HepG2 (cell line): ENCODE data around the gene METTL23. TPM values are rescaled to one million over a fixed set of nuclear protein-coding genes. Genes with fewer than 3 reads are reported as not detected.

Source experiments
- AGO2 ChIP-seq: fragments of 200-400 bp; formaldehyde crosslinking; optimal IDR thresholded peaks from 2 replicates; pipeline ENCODE3; 2017; ENCODE audit warnings: mild to moderate bottlenecking, low read depth, low read length, moderate library complexity
- ATF7 ChIP-seq, 2 experiments: fragments of 450-650 bp in 1 of 2; sonication (generic) in 1 of 2; formaldehyde crosslinking in 1 of 2; IDR thresholded peaks; 2 replicates each; pipeline versions ENCODE4 v1.4.0 to v1.6.1; 2016 to 2020; ENCODE audit warnings: antibody characterized with exemption in 1 of 2, mild to moderate bottlenecking in 1 of 2, missing genetic modification reagents in 1 of 2
- CSRNP2 ChIP-seq: sonication (generic); formaldehyde crosslinking; conservative IDR thresholded peaks from 2 replicates; pipeline ENCODE4 v1.8.0; 2022; ENCODE audit warnings: low read depth, missing genetic modification reagents
- FOXC1 ChIP-seq: sonication (generic); formaldehyde crosslinking; IDR thresholded peaks from 2 replicates; pipeline ENCODE4 v1.8.0; 2022; ENCODE audit warnings: mild to moderate bottlenecking, missing genetic modification reagents, borderline replicate concordance
- KLF11 ChIP-seq: IDR thresholded peaks from 2 replicates; pipeline ENCODE4 v1.6.1; 2016; ENCODE audit warnings: missing compliant biosample characterization
- KMT2B ChIP-seq: IDR thresholded peaks from 2 replicates; pipeline ENCODE4 v1.6.1; 2016; ENCODE audit warnings: missing genetic modification reagents, missing compliant biosample characterization
- MED1 ChIP-seq: sonication (generic); formaldehyde crosslinking; IDR thresholded peaks from 2 replicates; pipeline ENCODE4 v1.4.0; 2020; ENCODE audit warnings: missing genetic modification reagents
- YEATS4 ChIP-seq: sonication (generic); formaldehyde crosslinking; IDR thresholded peaks from 2 replicates; pipeline ENCODE4 v1.4.0; 2020; ENCODE audit warnings: missing genetic modification reagents, borderline replicate concordance
- ZNF326 ChIP-seq: sonication (generic); formaldehyde crosslinking; IDR thresholded peaks from 2 replicates; pipeline ENCODE4 v1.4.0; 2020; ENCODE audit warnings: missing genetic modification reagents, borderline replicate concordance
- ZNF512B ChIP-seq: sonication (generic); formaldehyde crosslinking; IDR thresholded peaks from 2 replicates; pipeline ENCODE4 v1.5.1; 2020; ENCODE audit warnings: missing genetic modification reagents, mild to moderate bottlenecking, borderline replicate concordance
- ZNF530 ChIP-seq: sonication (generic); formaldehyde crosslinking; IDR thresholded peaks from 2 replicates; pipeline ENCODE4 v1.5.0; 2020; ENCODE audit warnings: low read depth, mild to moderate bottlenecking, missing genetic modification reagents
- ZNF563 ChIP-seq: sonication (generic); formaldehyde crosslinking; IDR thresholded peaks from 2 replicates; pipeline ENCODE4 v1.8.0; 2022; ENCODE audit warnings: mild to moderate bottlenecking, moderate library complexity, missing genetic modification reagents
- ZNF646 ChIP-seq: sonication (generic); formaldehyde crosslinking; IDR thresholded peaks from 2 replicates; pipeline ENCODE4 v1.9.0; 2021; ENCODE audit warnings: mild to moderate bottlenecking, missing genetic modification reagents
- polyA plus RNA-seq, 8 experiments: library from polyadenylated mRNA; depleted of rRNA in 3 of 8; stranded (reverse) in 7 of 8; unstranded in 1 of 8; fragments of >200 nt; fragmentation: Illumina TruSeq in 4 of 8; extraction: Trizol in 4 of 8; gene quantifications; 2 replicates each; pipeline versions ENCODE4 v1.2.1 to v1.2.3, GENCODE V29; 2011 to 2016; ENCODE audit warnings: low read depth in 4 of 8, missing spikeins in 1 of 8, mixed read lengths in 1 of 8; ENCODE audit not compliant: insufficient read depth in 1 of 8
- total RNA-seq, 5 experiments: library from RNA; depleted of rRNA; stranded (reverse); fragments of >200 nt; fragmentation: Illumina TruSeq; extraction: Trizol; gene quantifications; 2 replicates each; pipeline ENCODE4 v1.2.3, GENCODE V29; 2016; ENCODE audit warnings: low read depth in 1 of 5
- TF ChIP-seq, protein P1 (sequence below): sonication (generic); formaldehyde crosslinking; IDR thresholded peaks from 2 replicates; pipeline ENCODE4 v1.8.1; 2023; ENCODE audit warnings: missing genetic modification reagents, mild to moderate bottlenecking, borderline replicate concordance
- TF ChIP-seq, protein P2 (sequence below): sonication (generic); formaldehyde crosslinking; IDR thresholded peaks from 2 replicates; pipeline ENCODE4 v1.8.0; 2023; ENCODE audit warnings: mild to moderate bottlenecking, missing genetic modification reagents

The METTL23 gene
- total and polyA plus RNA-seq, 2 of the 13 experiments (the other 11 are each of a cell fraction or from before 2014, with no cell fraction given) = 39.9 to 104 TPM

- no peak for TF ChIP-seq MED1 (CRISPR knock-in tag)
- TF ChIP-seq ZNF563 = no peak
- TF ChIP-seq FOXC1 (CRISPR knock-in tag) = no peak
- TF ChIP-seq AGO2 = peak; percentile 89
- no peak for TF ChIP-seq ZNF512B (CRISPR knock-in tag)
- no peak for TF ChIP-seq YEATS4 (CRISPR knock-in tag)
- TF ChIP-seq ZNF646 (CRISPR knock-in tag) = no peak
- TF ChIP-seq ZNF530 (CRISPR knock-in tag) = no peak
- TF ChIP-seq ZNF326 (CRISPR knock-in tag) = no peak
- no peak for TF ChIP-seq CSRNP2 (CRISPR knock-in tag)
- TF ChIP-seq, protein P1, sequence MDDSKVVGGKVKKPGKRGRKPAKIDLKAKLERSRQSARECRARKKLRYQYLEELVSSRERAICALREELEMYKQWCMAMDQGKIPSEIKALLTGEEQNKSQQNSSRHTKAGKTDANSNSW = no peak
- TF ChIP-seq KMT2B (CRISPR knock-in tag) = no peak
- TF ChIP-seq ATF7 (IDR thresholded peaks at IDR 0.05) = no peak
- TF ChIP-seq ATF7 (CRISPR knock-in tag; IDR thresholded peaks at IDR 0.05) = no peak
- TF ChIP-seq, protein P2, sequence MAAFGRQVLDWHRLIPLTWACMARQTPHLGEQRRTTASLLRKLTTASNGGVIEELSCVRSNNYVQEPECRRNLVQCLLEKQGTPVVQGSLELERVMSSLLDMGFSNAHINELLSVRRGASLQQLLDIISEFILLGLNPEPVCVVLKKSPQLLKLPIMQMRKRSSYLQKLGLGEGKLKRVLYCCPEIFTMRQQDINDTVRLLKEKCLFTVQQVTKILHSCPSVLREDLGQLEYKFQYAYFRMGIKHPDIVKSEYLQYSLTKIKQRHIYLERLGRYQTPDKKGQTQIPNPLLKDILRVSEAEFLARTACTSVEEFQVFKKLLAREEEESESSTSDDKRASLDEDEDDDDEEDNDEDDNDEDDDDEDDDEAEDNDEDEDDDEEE (CRISPR knock-in tag) = no peak
- TF ChIP-seq KLF11 (CRISPR knock-in tag) = no peak
Observed at GRCh38 chr17:76732734-76733617, 6.3 kb downstream of the METTL23 start (continued).
